Panc1 (cell line): ENCODE results near the gene MED12L. TPM values are rescaled to one million over a fixed set of nuclear protein-coding genes. Genes with fewer than 3 reads are reported as not detected.

Experiments used
- ATAC-seq: fragments of 200-7000 bp; cut with Tn5 transposase; 2 replicates; pipeline ENCODE4 v1.9.1; 2020; ENCODE audit warnings: mild to moderate bottlenecking, moderate library complexity
- BruUV-seq: library from RNA; stranded (reverse); fragments of 400-500 nt; replicated peaks from 2 replicates; lab custom pipeline; 2021; lab: Mats Ljungman, UMichigan
- CTCF ChIA-PET: fragments of 300-600 bp; sonication (Branson Sonifier 250); formaldehyde crosslinking; loops from one replicate; lab custom pipeline; 2022; ENCODE audit warnings: antibody characterized with exemption; lab: Charles Lee
- POLR2A ChIA-PET: fragments of 300-600 bp; sonication (Branson Sonifier 250); formaldehyde crosslinking; loops from one replicate; lab custom pipeline; 2022; ENCODE audit warnings: antibody characterized with exemption; lab: Charles Lee
- DNase-seq: peaks from one replicate; pipeline ENCODE4 v3.0.0-alpha.2; 2010; ENCODE audit warnings: low read depth, low spot score
- H3K27ac ChIP-seq: 2 replicates; pipeline ENCODE4 v1.5.1; 2011; ENCODE audit warnings: mild to moderate bottlenecking, low read length, inconsistent platforms
- H3K27me3 ChIP-seq: fragments of 200-500 bp; sonication (Bioruptor generic); 2 replicates; pipeline ENCODE4 v1.6.0; 2014; ENCODE audit warnings: low read length, inconsistent platforms; ENCODE audit not compliant: control insufficient read depth, insufficient read depth
- H3K36me3 ChIP-seq: fragments of 200-500 bp; sonication (Bioruptor generic); 2 replicates; pipeline ENCODE4 v1.5.1; 2014; ENCODE audit warnings: inconsistent platforms, mild to moderate bottlenecking, low read length, moderate library complexity; ENCODE audit not compliant: control insufficient read depth, insufficient read depth
- H3K4me1 ChIP-seq: 2 replicates; pipeline ENCODE4 v1.5.1; 2011; ENCODE audit warnings: inconsistent platforms, mild to moderate bottlenecking, low read length, moderate library complexity; ENCODE audit not compliant: control insufficient read depth, insufficient read depth
- H3K4me3 ChIP-seq, 2 experiments: 2 replicates each; pipeline ENCODE4 v1.5.1; 2011 to 2012; ENCODE audit warnings: low read depth in 2 of 2, low read length in 2 of 2, mild to moderate bottlenecking in 2 of 2, inconsistent platforms in 1 of 2, moderate library complexity in 1 of 2
- H3K9me3 ChIP-seq: fragments of 200-500 bp; sonication (Bioruptor generic); 2 replicates; pipeline ENCODE4 v1.5.1; 2014; ENCODE audit warnings: low read depth, mild to moderate bottlenecking, inconsistent platforms, low read length, moderate library complexity; ENCODE audit not compliant: control insufficient read depth, insufficient read depth
- POLR2AphosphoS5 ChIP-seq: IDR thresholded peaks from 2 replicates; pipeline ENCODE4 v1.6.1; 2012; ENCODE audit warnings: mild to moderate bottlenecking, low read depth, low read length, moderate library complexity
- SIN3A ChIP-seq: IDR thresholded peaks from 2 replicates; pipeline ENCODE4 v1.6.1; 2012; ENCODE audit warnings: low read depth, mild to moderate bottlenecking, low read length, moderate library complexity, borderline replicate concordance; ENCODE audit not compliant: insufficient read depth
- TCF7L2 ChIP-seq: IDR thresholded peaks from 2 replicates; pipeline ENCODE4 v1.6.1; 2011; ENCODE audit warnings: mild to moderate bottlenecking, low read depth, low read length, inconsistent platforms
- in situ Hi-C: cut with HindIII; loops from 2 replicates; pipeline ENCODE4 v1.10.0; 2016; ENCODE audit warnings: low sequenced_read_pairs, low pct_unique_long_range_greater_than_20kb
- intact Hi-C: fragments of 100-400 bp; cut with micrococcal nuclease; formaldehyde crosslinking; loops from one replicate; pipeline ENCODE4 v1.10.0; 2022; ENCODE audit not compliant: unreplicated experiment
- total RNA-seq: library from RNA; stranded (reverse); gene quantifications from one replicate; pipeline ENCODE4 v1.2.1, GENCODE V29; 2021; ENCODE audit not compliant: unreplicated experiment
- TF ChIP-seq, protein P1 (sequence below), 2 experiments: IDR thresholded peaks; 2 replicates each; pipeline ENCODE4 v1.6.1; 2011 to 2012; ENCODE audit warnings: low read depth in 2 of 2, control low read depth in 1 of 2, low read length in 1 of 2, mild to moderate bottlenecking in 1 of 2, moderate library complexity in 1 of 2; ENCODE audit not compliant: insufficient read depth in 1 of 2
- TF ChIP-seq, protein P2 (sequence below): fragments of 450-650 bp; IDR thresholded peaks from 2 replicates; pipeline ENCODE4 v1.5.1; 2017; ENCODE audit warnings: mild to moderate bottlenecking

The MED12L gene
- total RNA-seq, 1 experiment from 2014 or later = 2.8 TPM

DNA sequence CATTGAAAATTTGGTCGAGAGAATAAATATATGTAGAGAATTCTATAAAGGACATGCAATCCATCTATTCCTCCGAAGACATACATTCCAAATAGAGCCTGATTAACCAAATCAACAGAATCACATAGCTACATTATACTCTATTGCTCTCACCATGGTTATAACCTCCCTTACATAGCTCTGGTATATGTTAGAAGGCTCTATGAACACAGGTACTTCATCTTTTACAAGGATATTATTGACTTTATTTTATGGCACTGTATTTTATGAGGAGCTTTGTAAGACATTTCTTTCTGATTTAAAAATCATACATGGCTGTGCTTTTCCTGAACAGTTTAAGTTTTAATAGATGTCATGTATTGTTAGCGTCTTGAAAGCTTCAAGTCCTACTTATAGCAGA lies 370.6 kb downstream of the MED12L start:
- H3K4me1 ChIP-seq = no peaks in the 10 kb centered on the region
- BruUV-seq = no TSS peak
- POLR2A ChIA-PET = interaction anchor here (0.5 kb wide), 1 partner anchor 441 kb away, joined by 4 read pairs; no protein-coding TSS in a partner anchor
- ATAC-seq = no peak
- no peaks in the 10 kb centered on the region for H3K36me3 ChIP-seq
- no peak overlapping the region for H3K4me3 ChIP-seq
- no peaks in the 10 kb centered on the region for H3K9me3 ChIP-seq
- H3K27me3 ChIP-seq = peaks cover 19% of the 10 kb centered on the region
- in situ Hi-C loops = no loop called here
- TF ChIP-seq, protein P1, sequence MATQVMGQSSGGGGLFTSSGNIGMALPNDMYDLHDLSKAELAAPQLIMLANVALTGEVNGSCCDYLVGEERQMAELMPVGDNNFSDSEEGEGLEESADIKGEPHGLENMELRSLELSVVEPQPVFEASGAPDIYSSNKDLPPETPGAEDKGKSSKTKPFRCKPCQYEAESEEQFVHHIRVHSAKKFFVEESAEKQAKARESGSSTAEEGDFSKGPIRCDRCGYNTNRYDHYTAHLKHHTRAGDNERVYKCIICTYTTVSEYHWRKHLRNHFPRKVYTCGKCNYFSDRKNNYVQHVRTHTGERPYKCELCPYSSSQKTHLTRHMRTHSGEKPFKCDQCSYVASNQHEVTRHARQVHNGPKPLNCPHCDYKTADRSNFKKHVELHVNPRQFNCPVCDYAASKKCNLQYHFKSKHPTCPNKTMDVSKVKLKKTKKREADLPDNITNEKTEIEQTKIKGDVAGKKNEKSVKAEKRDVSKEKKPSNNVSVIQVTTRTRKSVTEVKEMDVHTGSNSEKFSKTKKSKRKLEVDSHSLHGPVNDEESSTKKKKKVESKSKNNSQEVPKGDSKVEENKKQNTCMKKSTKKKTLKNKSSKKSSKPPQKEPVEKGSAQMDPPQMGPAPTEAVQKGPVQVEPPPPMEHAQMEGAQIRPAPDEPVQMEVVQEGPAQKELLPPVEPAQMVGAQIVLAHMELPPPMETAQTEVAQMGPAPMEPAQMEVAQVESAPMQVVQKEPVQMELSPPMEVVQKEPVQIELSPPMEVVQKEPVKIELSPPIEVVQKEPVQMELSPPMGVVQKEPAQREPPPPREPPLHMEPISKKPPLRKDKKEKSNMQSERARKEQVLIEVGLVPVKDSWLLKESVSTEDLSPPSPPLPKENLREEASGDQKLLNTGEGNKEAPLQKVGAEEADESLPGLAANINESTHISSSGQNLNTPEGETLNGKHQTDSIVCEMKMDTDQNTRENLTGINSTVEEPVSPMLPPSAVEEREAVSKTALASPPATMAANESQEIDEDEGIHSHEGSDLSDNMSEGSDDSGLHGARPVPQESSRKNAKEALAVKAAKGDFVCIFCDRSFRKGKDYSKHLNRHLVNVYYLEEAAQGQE (IDR thresholded peaks at IDR 0.05; ENCODE audit: insufficient read depth in 1 of 2, low read depth in 2 of 2, low read length in 1 of 2) = no peak
- TF ChIP-seq SIN3A (no peak), POLR2AphosphoS5 (no peak), TCF7L2 (no peak)
- TF ChIP-seq, protein P2, sequence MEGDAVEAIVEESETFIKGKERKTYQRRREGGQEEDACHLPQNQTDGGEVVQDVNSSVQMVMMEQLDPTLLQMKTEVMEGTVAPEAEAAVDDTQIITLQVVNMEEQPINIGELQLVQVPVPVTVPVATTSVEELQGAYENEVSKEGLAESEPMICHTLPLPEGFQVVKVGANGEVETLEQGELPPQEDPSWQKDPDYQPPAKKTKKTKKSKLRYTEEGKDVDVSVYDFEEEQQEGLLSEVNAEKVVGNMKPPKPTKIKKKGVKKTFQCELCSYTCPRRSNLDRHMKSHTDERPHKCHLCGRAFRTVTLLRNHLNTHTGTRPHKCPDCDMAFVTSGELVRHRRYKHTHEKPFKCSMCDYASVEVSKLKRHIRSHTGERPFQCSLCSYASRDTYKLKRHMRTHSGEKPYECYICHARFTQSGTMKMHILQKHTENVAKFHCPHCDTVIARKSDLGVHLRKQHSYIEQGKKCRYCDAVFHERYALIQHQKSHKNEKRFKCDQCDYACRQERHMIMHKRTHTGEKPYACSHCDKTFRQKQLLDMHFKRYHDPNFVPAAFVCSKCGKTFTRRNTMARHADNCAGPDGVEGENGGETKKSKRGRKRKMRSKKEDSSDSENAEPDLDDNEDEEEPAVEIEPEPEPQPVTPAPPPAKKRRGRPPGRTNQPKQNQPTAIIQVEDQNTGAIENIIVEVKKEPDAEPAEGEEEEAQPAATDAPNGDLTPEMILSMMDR = no peak
- no peak for DNase-seq
- CTCF ChIA-PET = no interaction called here
- H3K27ac ChIP-seq = no peak overlapping the region
- intact Hi-C loops = no loop called here

GRCh38 chr3:151459358-151459757 lies 373.9 kb downstream of the MED12L start:
- no peak overlapping the region for H3K27ac ChIP-seq
- CTCF ChIA-PET = interaction anchor here (1.0 kb wide), 1 partner anchor 9 kb away, joined by 5 read pairs; no protein-coding TSS in a partner anchor

More at GRCh38 chr3:151459358-151459757, 373.9 kb downstream of the MED12L start:
- TF ChIP-seq POLR2AphosphoS5 (no peak), TCF7L2 (no peak), SIN3A (no peak)
- TF ChIP-seq, protein P2 = no peak
- no peak for DNase-seq
- H3K4me3 ChIP-seq = no peak overlapping the region
- no TSS peak for BruUV-seq
- peaks cover 38% of the 10 kb centered on the region for H3K27me3 ChIP-seq
- no peaks in the 10 kb centered on the region for H3K36me3 ChIP-seq
- POLR2A ChIA-PET = no interaction called here
- intact Hi-C loops (no loop called here), in situ Hi-C loops (no loop called here)
- H3K4me1 ChIP-seq = no peaks in the 10 kb centered on the region
- no peak for ATAC-seq
- H3K9me3 ChIP-seq = no peaks in the 10 kb centered on the region
